Measurements from ENCODE around the gene SOD1.
"Not testable (repeated sequence)": the region's sequence is repeated elsewhere in the genome, so short reads cannot be mapped to it uniquely, and the experiment has no call there.

SOD1 gene

GRCh38 chr21:31650930-31651329 is 8.6 kb upstream of the SOD1 start:
- Histone ChIP-seq H3K9ac (no peak overlapping the region), H3K4me2 (no peak overlapping the region), H4K20me1 (ENCODE audit: insufficient read depth) (no peaks in the 10 kb centered on the region), H3K4me1 (ENCODE audit: low read depth, poor library complexity, severe bottlenecking) (no peaks in the 10 kb centered on the region), H3K79me2 (ENCODE audit: insufficient read depth, low read depth) (no peaks in the 10 kb centered on the region), H3K27ac (no peak overlapping the region), H3K27me3 (ENCODE audit: insufficient read depth, low read depth) (no peaks in the 10 kb centered on the region), H3K4me3 (IDR thresholded peaks at IDR 0.05; ENCODE audit: insufficient read depth, low read depth, low read length) (no peak overlapping the region), H2AFZ (ENCODE audit: low read depth) (no peak overlapping the region), H3K36me3 (ENCODE audit: insufficient read depth) (no peaks in the 10 kb centered on the region)
- TF ChIP-seq CTCF (conservative IDR thresholded peaks at IDR 0.05; ENCODE audit: low read depth, low read length), result no peak

DNA sequence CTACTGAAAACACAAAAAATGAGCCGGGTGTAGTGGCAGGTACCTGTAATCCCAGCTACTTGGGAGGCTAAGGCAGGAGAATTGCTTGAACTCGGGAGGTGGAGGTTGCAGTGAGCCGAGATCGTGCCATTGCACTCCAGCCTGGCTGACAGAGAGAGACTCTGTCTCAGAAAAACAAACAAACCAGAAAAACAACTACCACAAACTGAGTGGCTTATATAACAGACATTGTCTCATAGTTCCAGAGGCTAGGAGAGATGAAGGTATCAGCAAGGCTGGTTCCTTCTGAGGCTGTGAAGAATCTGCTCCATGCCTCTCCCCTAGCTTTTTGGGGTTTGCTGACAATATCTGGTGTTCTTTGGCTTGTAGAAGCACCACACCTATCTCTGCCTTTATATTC is 8.0 kb upstream of the SOD1 start:
- not testable (repeated sequence) for H2AFZ ChIP-seq (ENCODE audit: low read depth); H3K79me2 ChIP-seq (ENCODE audit: insufficient read depth, low read depth); H3K9ac ChIP-seq; H3K27me3 ChIP-seq (ENCODE audit: insufficient read depth, low read depth); H3K4me3 ChIP-seq (IDR thresholded peaks at IDR 0.05; ENCODE audit: insufficient read depth, low read depth, low read length); H3K4me1 ChIP-seq (ENCODE audit: low read depth, poor library complexity, severe bottlenecking); H3K4me2 ChIP-seq; H4K20me1 ChIP-seq (ENCODE audit: insufficient read depth); H3K27ac ChIP-seq; H3K36me3 ChIP-seq (ENCODE audit: insufficient read depth)

DNA sequence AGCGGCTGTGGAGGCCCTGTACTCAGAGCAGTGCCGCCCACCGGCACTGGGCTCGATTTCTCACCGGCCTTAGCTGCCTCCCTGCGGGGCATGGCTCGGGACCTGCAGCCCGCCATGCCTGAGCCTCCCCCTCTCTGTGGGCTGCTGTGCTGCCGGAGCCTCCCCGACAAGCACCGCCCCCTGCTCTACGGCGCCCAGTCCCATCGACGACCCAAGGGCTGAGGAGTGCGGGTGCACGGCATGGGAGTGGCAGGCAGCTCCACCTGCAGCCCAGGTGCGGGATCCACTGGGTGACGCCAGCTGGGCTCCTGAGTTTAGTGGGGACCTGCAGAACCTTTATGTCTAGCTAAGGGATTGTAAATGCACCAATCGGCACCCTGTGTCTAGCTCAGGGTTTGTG is 5.2 kb upstream of the SOD1 start:
- Histone ChIP-seq H3K79me2 (ENCODE audit: insufficient read depth, low read depth) (no peaks in the 10 kb centered on the region), H3K27me3 (ENCODE audit: insufficient read depth, low read depth) (no peaks in the 10 kb centered on the region), H2AFZ (ENCODE audit: low read depth) (no peak overlapping the region), H3K4me2 (no peak overlapping the region), H3K27ac (no peak overlapping the region), H3K36me3 (ENCODE audit: insufficient read depth) (no peaks in the 10 kb centered on the region), H3K4me3 (IDR thresholded peaks at IDR 0.05; ENCODE audit: insufficient read depth, low read depth, low read length) (no peak overlapping the region), H3K4me1 (ENCODE audit: low read depth, poor library complexity, severe bottlenecking) (peaks cover 4% of the 10 kb centered on the region), H3K9ac (no peak overlapping the region), H4K20me1 (ENCODE audit: insufficient read depth) (no peaks in the 10 kb centered on the region)
- no peak for TF ChIP-seq CTCF (conservative IDR thresholded peaks at IDR 0.05; ENCODE audit: low read depth, low read length)

- not testable (repeated sequence) for H3K4me1 ChIP-seq (ENCODE audit: low read depth, poor library complexity, severe bottlenecking); H3K4me3 ChIP-seq (IDR thresholded peaks at IDR 0.05; ENCODE audit: insufficient read depth, low read depth, low read length); H3K27ac ChIP-seq; H3K9ac ChIP-seq; H3K36me3 ChIP-seq (ENCODE audit: insufficient read depth); H3K79me2 ChIP-seq (ENCODE audit: insufficient read depth, low read depth); H4K20me1 ChIP-seq (ENCODE audit: insufficient read depth); H2AFZ ChIP-seq (ENCODE audit: low read depth); H3K4me2 ChIP-seq; H3K27me3 ChIP-seq (ENCODE audit: insufficient read depth, low read depth)
Observed at GRCh38 chr21:31654821-31655580, 4.5 kb upstream of the SOD1 start.

DNA sequence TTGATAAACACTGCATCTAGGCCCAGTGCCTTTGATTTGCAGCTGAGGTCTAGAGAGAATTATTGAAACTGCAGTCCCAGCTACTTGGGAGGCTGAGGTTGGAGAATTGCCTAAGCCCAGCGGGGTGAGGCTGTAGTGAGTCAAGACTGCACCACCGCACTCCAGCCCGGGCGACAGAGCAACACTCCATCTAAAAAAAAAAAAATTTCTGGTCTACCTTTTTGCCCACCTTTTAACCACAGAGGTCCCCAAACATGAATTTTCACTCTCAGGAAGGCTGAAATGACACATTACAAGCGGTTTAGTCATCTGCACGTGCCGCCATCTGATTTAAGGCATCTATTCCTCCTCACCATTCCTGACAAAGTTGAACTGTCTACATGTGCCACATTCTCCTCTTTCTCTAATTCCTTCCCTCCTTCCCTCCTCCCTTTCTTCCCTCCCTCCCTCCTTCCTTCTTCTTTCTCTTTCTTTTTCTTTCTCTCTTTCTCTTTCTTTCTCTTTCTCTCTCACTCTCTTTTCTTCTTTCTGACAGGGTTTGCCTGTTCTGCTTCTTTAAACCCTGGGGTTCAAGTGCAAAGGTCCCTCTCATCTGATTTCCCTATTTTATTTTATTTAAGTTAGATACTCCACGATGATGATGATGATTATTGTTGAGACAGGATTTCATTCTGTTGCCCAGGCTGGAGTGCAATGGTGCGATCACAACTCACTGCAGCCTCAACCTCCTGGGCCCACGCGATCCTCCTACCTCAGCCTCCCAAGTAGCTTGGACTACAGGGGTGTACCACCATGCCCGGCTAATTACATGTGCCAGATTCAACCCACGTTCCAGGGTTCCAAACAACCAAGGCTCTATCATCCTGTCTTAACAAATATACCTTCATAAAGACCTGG is 3.0 kb upstream of the SOD1 start:
- no peak overlapping the region for H2AFZ ChIP-seq (ENCODE audit: low read depth)
- 0 out of 2 replicates have a peak, but pooled peaks cover 3% of the 10 kb centered on the region for H4K20me1 ChIP-seq (ENCODE audit: insufficient read depth)
- no peak overlapping the region for H3K9ac ChIP-seq
- no peaks in the 10 kb centered on the region for H3K36me3 ChIP-seq (ENCODE audit: insufficient read depth)
- H3K4me2 ChIP-seq, result no peak overlapping the region
- H3K27ac ChIP-seq, result no peak overlapping the region
- TF ChIP-seq CTCF (conservative IDR thresholded peaks at IDR 0.05; ENCODE audit: low read depth, low read length), result no peak
- H3K4me3 ChIP-seq (IDR thresholded peaks at IDR 0.05; ENCODE audit: insufficient read depth, low read depth, low read length), result no peak overlapping the region
- peaks cover 15% of the 10 kb centered on the region for H3K79me2 ChIP-seq (ENCODE audit: insufficient read depth, low read depth)
- H3K4me1 ChIP-seq (ENCODE audit: low read depth, poor library complexity, severe bottlenecking), result peaks cover 10% of the 10 kb centered on the region
- no peaks in the 10 kb centered on the region for H3K27me3 ChIP-seq (ENCODE audit: insufficient read depth, low read depth)
